ENCODE data around the gene AKAP17A.

The AKAP17A gene

DNA sequence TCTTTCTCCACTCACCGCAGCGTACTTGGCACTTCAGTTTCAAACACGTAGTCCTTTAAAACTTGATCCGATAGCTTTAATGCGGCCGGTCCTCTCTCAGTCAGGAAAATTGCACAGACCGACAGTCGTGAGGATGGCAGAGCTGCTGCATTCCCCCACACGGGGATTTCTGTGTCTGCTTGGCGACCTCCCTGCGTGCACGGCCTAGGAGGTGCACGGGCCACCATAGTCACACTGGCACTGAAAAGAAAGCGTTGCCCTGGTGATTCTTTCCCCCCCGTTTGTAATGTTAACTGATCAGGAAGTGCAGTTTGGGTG lies 10.3 kb downstream of the AKAP17A start:
- no peak overlapping the region for H3K27ac ChIP-seq
- H3K9me3 ChIP-seq (ENCODE audit: severe bottlenecking), result no peaks in the 10 kb centered on the region
- TF ChIP-seq, protein P1, sequence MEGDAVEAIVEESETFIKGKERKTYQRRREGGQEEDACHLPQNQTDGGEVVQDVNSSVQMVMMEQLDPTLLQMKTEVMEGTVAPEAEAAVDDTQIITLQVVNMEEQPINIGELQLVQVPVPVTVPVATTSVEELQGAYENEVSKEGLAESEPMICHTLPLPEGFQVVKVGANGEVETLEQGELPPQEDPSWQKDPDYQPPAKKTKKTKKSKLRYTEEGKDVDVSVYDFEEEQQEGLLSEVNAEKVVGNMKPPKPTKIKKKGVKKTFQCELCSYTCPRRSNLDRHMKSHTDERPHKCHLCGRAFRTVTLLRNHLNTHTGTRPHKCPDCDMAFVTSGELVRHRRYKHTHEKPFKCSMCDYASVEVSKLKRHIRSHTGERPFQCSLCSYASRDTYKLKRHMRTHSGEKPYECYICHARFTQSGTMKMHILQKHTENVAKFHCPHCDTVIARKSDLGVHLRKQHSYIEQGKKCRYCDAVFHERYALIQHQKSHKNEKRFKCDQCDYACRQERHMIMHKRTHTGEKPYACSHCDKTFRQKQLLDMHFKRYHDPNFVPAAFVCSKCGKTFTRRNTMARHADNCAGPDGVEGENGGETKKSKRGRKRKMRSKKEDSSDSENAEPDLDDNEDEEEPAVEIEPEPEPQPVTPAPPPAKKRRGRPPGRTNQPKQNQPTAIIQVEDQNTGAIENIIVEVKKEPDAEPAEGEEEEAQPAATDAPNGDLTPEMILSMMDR (IDR thresholded peaks at IDR 0.05; ENCODE audit: low read depth, low read length), result no peak
- no peaks in the 10 kb centered on the region for H3K27me3 ChIP-seq (ENCODE audit: insufficient read depth, low read depth, severe bottlenecking)
- DNase-seq, result no peak
- H3K4me3 ChIP-seq (ENCODE audit: low read depth, low read length), result no peak overlapping the region
- peaks cover 79% of the 10 kb centered on the region for H3K36me3 ChIP-seq

DNA sequence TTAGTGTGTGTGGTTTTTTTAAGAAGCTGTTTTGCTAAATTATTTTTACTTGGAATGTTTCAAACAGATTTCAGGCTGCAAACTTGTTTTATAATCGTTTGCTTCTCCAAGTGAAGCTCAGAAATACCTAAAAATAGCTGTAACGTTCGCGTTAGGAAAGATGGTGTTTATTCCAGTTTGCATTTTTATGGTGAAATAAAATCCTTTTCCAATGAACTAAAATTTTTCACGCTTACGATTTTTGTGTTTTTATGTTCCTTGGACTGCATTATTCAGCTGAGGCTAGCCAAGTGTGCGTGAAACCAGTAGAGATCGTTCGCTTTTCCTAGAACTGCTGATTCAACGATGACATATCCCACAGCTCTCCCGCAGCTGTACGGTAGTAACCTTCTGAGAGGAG lies 10.9 kb downstream of the AKAP17A start:
- H3K36me3 ChIP-seq, result peaks cover 73% of the 10 kb centered on the region
- no peak for DNase-seq
- H3K9me3 ChIP-seq (ENCODE audit: severe bottlenecking), result no peaks in the 10 kb centered on the region

DNA sequence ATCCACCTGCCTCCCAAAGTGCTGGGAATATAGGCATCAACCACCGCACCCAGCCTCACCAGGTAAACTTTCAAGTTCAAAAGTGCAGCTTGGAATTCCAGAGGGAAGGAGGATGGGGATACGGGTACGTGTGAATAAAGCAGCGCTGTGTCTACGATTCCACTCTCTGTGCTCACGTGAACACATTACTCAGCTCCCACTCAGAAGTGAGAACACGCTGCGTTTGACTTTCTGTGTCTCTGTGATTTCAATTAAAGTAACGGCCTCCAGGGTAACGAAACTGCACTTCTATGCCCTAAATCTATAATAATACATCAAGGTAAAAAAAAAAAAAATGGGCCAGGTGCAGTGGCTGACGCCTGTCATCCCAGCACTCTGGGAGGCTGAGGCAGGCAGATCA lies 15.1 kb downstream of the AKAP17A start:
- Histone ChIP-seq H3K27ac (no peak overlapping the region), H3K36me3 (peaks cover 31% of the 10 kb centered on the region), H3K9me3 (ENCODE audit: severe bottlenecking) (no peaks in the 10 kb centered on the region), H3K27me3 (ENCODE audit: insufficient read depth, low read depth, severe bottlenecking) (no peaks in the 10 kb centered on the region), H3K4me3 (ENCODE audit: low read depth, low read length) (no peak overlapping the region)
- TF ChIP-seq, protein P1 (IDR thresholded peaks at IDR 0.05; ENCODE audit: low read depth, low read length), result no peak
- DNase-seq, result no peak

More for the DNA sequence above, 10.9 kb downstream of the AKAP17A start:
- TF ChIP-seq, protein P1 (IDR thresholded peaks at IDR 0.05; ENCODE audit: low read depth, low read length), result no peak
- no peak overlapping the region for H3K27ac ChIP-seq
- H3K27me3 ChIP-seq (ENCODE audit: insufficient read depth, low read depth, severe bottlenecking), result no peaks in the 10 kb centered on the region
- no peak overlapping the region for H3K4me3 ChIP-seq (ENCODE audit: low read depth, low read length)

DNA sequence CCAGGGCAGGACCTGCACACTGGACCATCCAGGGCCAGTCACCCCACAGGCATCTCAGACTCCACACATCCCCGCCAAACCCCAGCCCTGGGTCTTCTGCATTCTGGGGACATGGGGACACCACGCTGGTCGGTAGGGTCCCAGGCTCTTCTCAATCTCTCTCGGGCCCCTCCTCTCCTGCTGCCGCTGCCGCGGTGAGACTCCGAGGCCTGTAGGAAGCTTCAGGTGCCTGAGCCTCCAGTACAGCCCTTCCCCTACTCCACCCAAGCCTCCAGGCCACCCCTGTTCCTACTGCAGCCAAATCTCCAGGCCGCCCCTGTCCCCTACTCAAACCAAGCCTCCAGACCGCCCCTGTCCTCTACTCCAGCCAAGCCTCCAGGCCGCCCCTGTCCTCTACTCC lies 17.9 kb downstream of the AKAP17A start:
- Histone ChIP-seq H3K27me3 (ENCODE audit: insufficient read depth, low read depth, severe bottlenecking) (no peaks in the 10 kb centered on the region), H3K9me3 (ENCODE audit: severe bottlenecking) (no peaks in the 10 kb centered on the region), H3K36me3 (peaks cover 6% of the 10 kb centered on the region), H3K4me3 (ENCODE audit: low read depth, low read length) (no peak overlapping the region), H3K27ac (no peak overlapping the region)
- TF ChIP-seq, protein P1 (IDR thresholded peaks at IDR 0.05; ENCODE audit: low read depth, low read length), result no peak
- DNase-seq, result no peak

DNA sequence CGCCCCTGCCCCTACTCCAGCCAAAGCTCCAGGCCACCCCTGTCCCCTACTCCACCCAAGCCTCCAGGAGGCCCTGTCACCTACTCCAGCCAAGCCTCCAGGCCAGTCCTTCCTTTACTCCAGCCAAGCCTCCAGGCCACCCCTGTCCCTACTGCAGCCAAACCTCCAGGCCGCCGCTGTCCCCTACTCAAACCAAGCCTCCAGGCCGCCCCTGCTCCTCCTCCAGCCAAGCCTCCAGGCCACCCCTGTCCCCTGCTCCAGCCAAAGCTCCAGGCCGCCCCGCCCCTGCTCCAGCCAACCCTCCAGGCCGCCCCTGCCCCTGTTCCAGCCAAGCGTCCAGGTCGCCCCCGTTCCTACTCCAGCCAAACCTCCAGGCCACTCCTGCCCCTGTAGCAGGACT lies 18.4 kb downstream of the AKAP17A start:
- H3K27me3 ChIP-seq (ENCODE audit: insufficient read depth, low read depth, severe bottlenecking), result no peaks in the 10 kb centered on the region
- no peak for DNase-seq
- peaks cover 1% of the 10 kb centered on the region for H3K36me3 ChIP-seq
- no peak overlapping the region for H3K4me3 ChIP-seq (ENCODE audit: low read depth, low read length)
- TF ChIP-seq, protein P1 (IDR thresholded peaks at IDR 0.05; ENCODE audit: low read depth, low read length), result no peak
- H3K9me3 ChIP-seq (ENCODE audit: severe bottlenecking), result no peaks in the 10 kb centered on the region
- no peak overlapping the region for H3K27ac ChIP-seq

DNA sequence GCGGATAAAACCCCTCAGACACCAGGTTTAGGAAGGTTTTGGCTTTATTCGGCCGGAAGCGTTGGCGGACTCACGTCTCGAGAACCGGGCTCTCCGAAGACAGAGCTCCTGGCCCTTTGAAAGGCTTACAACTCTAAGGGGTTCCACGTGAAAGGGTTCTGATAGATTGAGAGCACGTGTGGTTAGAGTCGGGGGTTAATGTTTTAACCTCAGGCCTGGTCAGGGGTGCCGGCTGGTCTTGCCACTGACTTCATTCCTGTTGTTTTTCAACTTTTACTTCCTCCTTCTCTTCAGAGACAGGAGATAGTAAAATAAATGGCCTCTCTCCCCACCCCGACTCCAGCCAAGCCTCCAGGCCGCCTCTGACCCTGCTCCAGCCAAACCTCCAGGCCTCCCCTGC lies 18.8 kb downstream of the AKAP17A start:
- no peaks in the 10 kb centered on the region for H3K9me3 ChIP-seq (ENCODE audit: severe bottlenecking)
- no peak overlapping the region; the same call in 1 of the 2 replicates for H3K27ac ChIP-seq
- TF ChIP-seq, protein P1 (IDR thresholded peaks at IDR 0.05; ENCODE audit: low read depth, low read length), result no peak
- H3K4me3 ChIP-seq (ENCODE audit: low read depth, low read length), result no peak overlapping the region
- H3K27me3 ChIP-seq (ENCODE audit: insufficient read depth, low read depth, severe bottlenecking), result no peaks in the 10 kb centered on the region
- DNase-seq, result no peak
- H3K36me3 ChIP-seq, result no peaks in the 10 kb centered on the region; the same call in 1 of the 2 replicates

All from WERI-Rb-1 (cell line).